Ovary (tissue), 9 donors: ENCODE results near the gene PLB1. TPM values are rescaled to one million over a fixed set of nuclear protein-coding genes. Genes with fewer than 3 reads are reported as not detected.

Experiments
- DNase-seq, 5 donors: peaks; one replicate each; pipeline ENCODE4 v3.0.0-alpha.2; 2019 to 2020
- H3K27ac ChIP-seq, 2 donors: fragments of 200-600 bp; one replicate each; pipeline versions ENCODE4 v1.5.1 to v1.8.0; 2019 to 2022
- H3K27me3 ChIP-seq: fragments of 200-600 bp; one replicate; pipeline ENCODE4 v1.8.0; 2022
- H3K36me3 ChIP-seq: fragments of 200-600 bp; sonication (generic); one replicate; pipeline ENCODE4 v1.5.1; 2019
- H3K4me1 ChIP-seq: one replicate; pipeline ENCODE4 v1.8.1; 2013; ENCODE audit warnings: mild to moderate bottlenecking, moderate library complexity; ENCODE audit not compliant: insufficient read depth
- H3K4me3 ChIP-seq: fragments of 200-600 bp; sonication (generic); one replicate; pipeline ENCODE4 v1.5.1; 2017
- H3K9me3 ChIP-seq, 2 donors: fragments of 200-600 bp in 1 of 2; sonication (generic) in 1 of 2; one replicate each; pipeline versions ENCODE4 v1.5.1 to v1.8.1; 2013 to 2019; ENCODE audit warnings: mild to moderate bottlenecking in 1 of 2, moderate library complexity in 1 of 2
- EP300 ChIP-seq: sonication (generic); formaldehyde crosslinking; IDR thresholded peaks from one replicate; pipeline ENCODE4 v1.6.1; 2017; ENCODE audit warnings: antibody characterized with exemption
- POLR2A ChIP-seq: fragments of 450-650 bp; IDR thresholded peaks from one replicate; pipeline ENCODE4 v1.6.1; 2017; ENCODE audit warnings: antibody characterized with exemption, mild to moderate bottlenecking, moderate library complexity
- WGBS, 3 donors: extraction: QIAGEN DNeasy Blood & Tissue Kit in 1 of 3; methylation state at CpG; one replicate each; pipeline versions ENCODE4 v1.1.5 to v1.1.7; 2013 to 2017; 5-methylcytosine and 5-hydroxymethylcytosine counted together
- intact Hi-C, 4 donors: fragments of 100-400 bp; cut with DNase I; formaldehyde crosslinking; loops; one replicate each; pipeline versions ENCODE4 v1.11.0 to v1.15.1; 2022 to 2023
- polyA plus RNA-seq, 2 donors: library from polyadenylated mRNA; stranded (reverse); fragments of 200-250 nt in 1 of 2; fragments of 350-450 nt in 1 of 2; fragmentation: Illumina TruSeq in 1 of 2; extraction: RNeasy Lipid Tissue Mini Kit (QIAGEN cat#74804) in 1 of 2; gene quantifications; one replicate each; pipeline ENCODE4 v1.2.3, GENCODE V29; 2013 to 2014
- total RNA-seq, 7 donors: library from RNA; depleted of rRNA in 2 of 7; stranded (reverse); fragments of >200 nt in 2 of 7; fragmentation: NEBNext Ultra II Directional in 3 of 7; extraction: Animal tissue kit (Norgen Biotek cat#: 25700) in 3 of 7; gene quantifications; one replicate each; pipeline versions ENCODE4 v1.1.0 to v1.2.4, GENCODE V29; 2016 to 2023
- TF ChIP-seq, protein P1 (sequence below), 3 donors: fragments of 450-650 bp in 2 of 3; fragments of 200-600 bp in 1 of 3; IDR thresholded peaks; one replicate each; pipeline versions ENCODE4 v1.5.1 to v1.8.0; 2016 to 2022; ENCODE audit warnings: antibody characterized with exemption in 3 of 3, mild to moderate bottlenecking in 1 of 3
- donor health status: DM: no; HTN: no; CAD: no; lungs with moderate emphysema.
- donor health status: DM: no; HTN: no; CAD: no.
- donor health status: Bipolar disorder and iron deficiency.
- donor health status: DM: yes; HTN: yes; CAD: no.
- donor health status: DM: no; HTN: no; CAD: no.
- donor health status: DM: yes; HTN: yes; CAD: no.

The PLB1 gene
- total and polyA plus RNA-seq, 9 donors = 0.99 to 9.3 (median 2.7) TPM

DNA sequence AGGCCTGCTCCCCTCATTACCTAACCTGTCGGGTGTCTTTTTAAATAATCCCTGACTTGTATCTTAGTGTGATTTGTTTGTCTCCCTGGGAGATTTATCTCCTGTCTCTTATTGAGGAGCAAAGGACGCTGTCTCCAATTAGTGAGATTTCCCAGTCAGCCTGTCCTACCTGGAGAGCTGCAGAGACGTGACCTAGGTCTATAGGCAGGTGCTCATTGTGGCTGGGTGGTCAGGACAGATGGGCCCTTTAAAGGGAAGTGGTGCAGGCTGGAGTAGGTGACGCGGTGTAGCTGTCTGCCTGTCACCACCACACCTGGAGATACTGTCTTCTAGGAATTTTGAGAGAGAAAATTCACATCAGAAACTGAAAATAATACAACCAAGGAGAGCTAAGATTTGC, 28.0 kb downstream of the PLB1 start:
- peaks cover 2% of the 10 kb centered on the region for H3K4me1 ChIP-seq
- WGBS, 3 donors = 70 to 79% (median 76%) methylated on average over 5 of the region's 5 CpGs
- intact Hi-C loops = loop anchor here in 1 of 4 donors (5.0 kb wide), 1 partner anchor 1932 kb away; no protein-coding TSS in a partner anchor
- no peak overlapping the region for H3K4me3 ChIP-seq
- H3K27me3 ChIP-seq = no peaks in the 10 kb centered on the region
- no peak overlapping the region for H3K27ac ChIP-seq
- H3K9me3 ChIP-seq = no peaks in the 10 kb centered on the region
- no peak for TF ChIP-seq POLR2A
- TF ChIP-seq, protein P1, sequence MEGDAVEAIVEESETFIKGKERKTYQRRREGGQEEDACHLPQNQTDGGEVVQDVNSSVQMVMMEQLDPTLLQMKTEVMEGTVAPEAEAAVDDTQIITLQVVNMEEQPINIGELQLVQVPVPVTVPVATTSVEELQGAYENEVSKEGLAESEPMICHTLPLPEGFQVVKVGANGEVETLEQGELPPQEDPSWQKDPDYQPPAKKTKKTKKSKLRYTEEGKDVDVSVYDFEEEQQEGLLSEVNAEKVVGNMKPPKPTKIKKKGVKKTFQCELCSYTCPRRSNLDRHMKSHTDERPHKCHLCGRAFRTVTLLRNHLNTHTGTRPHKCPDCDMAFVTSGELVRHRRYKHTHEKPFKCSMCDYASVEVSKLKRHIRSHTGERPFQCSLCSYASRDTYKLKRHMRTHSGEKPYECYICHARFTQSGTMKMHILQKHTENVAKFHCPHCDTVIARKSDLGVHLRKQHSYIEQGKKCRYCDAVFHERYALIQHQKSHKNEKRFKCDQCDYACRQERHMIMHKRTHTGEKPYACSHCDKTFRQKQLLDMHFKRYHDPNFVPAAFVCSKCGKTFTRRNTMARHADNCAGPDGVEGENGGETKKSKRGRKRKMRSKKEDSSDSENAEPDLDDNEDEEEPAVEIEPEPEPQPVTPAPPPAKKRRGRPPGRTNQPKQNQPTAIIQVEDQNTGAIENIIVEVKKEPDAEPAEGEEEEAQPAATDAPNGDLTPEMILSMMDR (IDR thresholded peaks at IDR 0.05) = no peak
- no peak for TF ChIP-seq EP300
- no peaks in the 10 kb centered on the region for H3K36me3 ChIP-seq
- no peak for DNase-seq

DNA sequence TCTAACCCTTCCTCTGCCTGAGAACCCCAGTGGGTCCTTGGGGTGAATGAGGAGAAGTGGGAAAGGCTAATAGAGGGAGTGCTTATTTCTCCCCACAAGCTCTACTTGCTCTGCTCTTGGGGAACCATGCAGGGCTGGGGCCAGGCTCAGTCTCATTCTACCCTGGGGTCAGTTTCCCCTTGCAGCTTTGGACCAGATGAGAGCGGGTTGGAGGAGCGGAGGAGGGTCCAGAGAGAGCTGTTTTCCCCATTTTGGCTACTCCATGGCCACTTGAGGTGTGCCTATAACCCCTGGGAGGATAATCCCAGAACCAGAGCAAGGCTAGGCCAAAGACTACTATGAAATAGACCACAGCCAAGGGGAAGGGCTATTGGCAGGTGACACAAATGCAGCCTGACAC, 29.6 kb downstream of the PLB1 start:
- peaks cover 2% of the 10 kb centered on the region for H3K4me1 ChIP-seq
- TF ChIP-seq EP300 = no peak
- DNase-seq = no peak
- H3K9me3 ChIP-seq = no peaks in the 10 kb centered on the region
- H3K27ac ChIP-seq = no peak overlapping the region
- intact Hi-C loops = no loop called here
- no peak overlapping the region for H3K4me3 ChIP-seq
- WGBS, 3 donors = 93 to 97% (median 96%) methylated on average over 2 of the region's 2 CpGs
- no peaks in the 10 kb centered on the region for H3K27me3 ChIP-seq
- H3K36me3 ChIP-seq = no peaks in the 10 kb centered on the region

DNA sequence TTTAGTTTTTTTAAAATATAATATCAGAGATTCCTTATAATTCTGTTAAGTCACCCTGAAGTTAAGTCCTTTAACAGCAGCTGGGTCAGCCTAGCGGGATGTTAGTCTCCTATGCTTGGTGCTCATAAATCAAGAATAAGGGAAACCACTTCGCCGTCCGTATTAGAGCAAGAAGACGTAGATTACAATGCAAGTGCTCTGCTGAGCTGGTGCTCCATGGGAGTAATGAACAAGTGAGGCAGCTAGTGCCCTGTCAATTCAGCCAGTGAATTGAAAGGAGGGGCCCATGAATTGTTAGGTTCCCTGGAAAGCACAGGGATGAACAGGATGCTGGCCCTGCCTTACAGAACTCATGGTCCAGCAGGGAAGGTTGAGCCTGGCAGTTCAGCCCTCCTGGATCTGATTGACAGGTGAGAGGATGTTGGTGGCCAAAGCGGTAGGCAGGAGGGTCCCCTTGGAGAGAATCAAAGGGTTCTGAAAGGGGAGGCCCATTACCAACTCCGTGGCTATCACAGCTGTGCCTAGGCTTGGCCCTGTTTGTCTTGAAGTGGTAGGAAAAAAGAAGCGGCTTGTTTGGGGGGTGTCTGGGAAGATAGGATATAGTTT, 30.8 kb downstream of the PLB1 start:
- no peaks in the 10 kb centered on the region for H3K9me3 ChIP-seq
- H3K4me1 ChIP-seq = peaks cover 2% of the 10 kb centered on the region
- no peaks in the 10 kb centered on the region for H3K27me3 ChIP-seq
- no peaks in the 10 kb centered on the region for H3K36me3 ChIP-seq
- 85 to 93% (median 86%) methylated on average over 8 of the region's 8 CpGs for WGBS, 3 donors
- H3K27ac ChIP-seq = no peak overlapping the region
- TF ChIP-seq POLR2A (no peak), EP300 (no peak)
- TF ChIP-seq, protein P1 (IDR thresholded peaks at IDR 0.05) = no peak
- intact Hi-C loops = no loop called here
- DNase-seq = no peak
- H3K4me3 ChIP-seq = no peak overlapping the region

DNA sequence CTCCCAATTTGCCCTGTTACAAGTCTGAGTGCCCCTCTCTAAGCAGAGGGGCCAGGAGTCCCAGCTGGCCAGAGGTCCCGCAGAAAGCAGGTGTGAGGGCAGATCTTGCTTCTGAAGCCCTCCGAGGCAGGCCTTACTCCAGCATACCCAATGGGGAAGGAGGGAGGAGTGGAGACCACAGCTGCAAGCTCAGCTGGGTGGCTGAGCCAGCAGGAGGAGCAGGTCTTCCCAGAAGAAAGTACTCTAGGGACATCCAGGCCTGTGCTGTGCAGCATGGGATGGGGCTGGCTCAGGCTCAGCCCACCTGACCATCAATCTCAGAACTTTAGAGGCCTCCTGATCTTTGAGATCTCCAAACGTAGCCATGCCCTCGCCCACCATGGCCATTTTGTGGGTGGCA, 31.3 kb downstream of the PLB1 start:
- Histone ChIP-seq H3K4me3 (no peak overlapping the region), H3K4me1 (no peaks in the 10 kb centered on the region), H3K27ac (no peak overlapping the region), H3K36me3 (no peaks in the 10 kb centered on the region), H3K27me3 (no peaks in the 10 kb centered on the region), H3K9me3 (no peaks in the 10 kb centered on the region)
- TF ChIP-seq, protein P1 (IDR thresholded peaks at IDR 0.05) = no peak
- TF ChIP-seq POLR2A (no peak), EP300 (no peak)
- intact Hi-C loops = no loop called here
- 73 to 81% (median 78%) methylated on average over 4 of the region's 4 CpGs for WGBS, 3 donors
- no peak for DNase-seq

DNA sequence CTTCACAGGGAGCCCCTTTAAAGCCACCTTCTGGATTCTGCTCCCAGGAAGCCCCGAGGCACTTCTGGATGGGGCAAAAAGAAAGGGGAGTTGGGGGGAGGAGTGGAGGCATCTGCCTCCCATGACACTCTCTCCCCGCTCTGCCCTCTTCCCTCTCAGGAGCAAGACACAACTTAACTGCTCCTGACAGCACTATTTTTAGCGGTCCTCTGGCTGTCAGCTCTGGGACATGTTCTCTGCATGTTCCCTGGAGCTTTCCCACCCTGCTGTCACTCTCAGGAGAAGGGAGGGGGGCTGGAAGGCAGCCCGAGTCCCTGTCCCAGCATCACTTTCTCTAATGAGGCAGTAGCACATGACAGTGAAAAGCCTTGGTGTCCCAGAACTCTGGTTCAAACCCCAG, 32.3 kb downstream of the PLB1 start:
- H3K27me3 ChIP-seq = no peaks in the 10 kb centered on the region
- intact Hi-C loops = no loop called here
- no peaks in the 10 kb centered on the region for H3K4me1 ChIP-seq
- H3K27ac ChIP-seq = no peak overlapping the region
- 51 to 62% (median 59%) methylated on average over 4 of the region's 4 CpGs for WGBS, 3 donors
- no peaks in the 10 kb centered on the region for H3K9me3 ChIP-seq
- H3K4me3 ChIP-seq = no peak overlapping the region
- H3K36me3 ChIP-seq = no peaks in the 10 kb centered on the region
- no peak for TF ChIP-seq POLR2A
- no peak for DNase-seq
